ENCODE results near the gene NFIA. TPM values are rescaled to one million over a fixed set of nuclear protein-coding genes. Genes with fewer than 3 reads are reported as not detected.

The NFIA gene
- total RNA-seq, 1 experiment from 2014 or later = 0.35 TPM

GRCh38 chr1:61356016-61356415 is 273.7 kb downstream of the NFIA start:
- Histone ChIP-seq H3T11ph (ENCODE audit: low read length) (no peak overlapping the region), H3K23me2 (ENCODE audit: insufficient read length, low read depth, low read length, poor library complexity, severe bottlenecking) (no peaks in the 10 kb centered on the region), H2BK5ac (ENCODE audit: insufficient read length, low read length) (no peak overlapping the region), H3K14ac (ENCODE audit: insufficient read depth, low read length) (no peak overlapping the region), H3K27me3 (ENCODE audit: insufficient read depth, low read length) (no peaks in the 10 kb centered on the region), H3K4me2 (ENCODE audit: insufficient read depth, insufficient read length, low read length) (no peak overlapping the region), H3K23ac (ENCODE audit: insufficient read length, low read depth, low read length) (no peak overlapping the region), H4K20me1 (ENCODE audit: control insufficient read depth, insufficient read depth, insufficient read length) (no peaks in the 10 kb centered on the region), H3K4ac (ENCODE audit: low read depth, low read length) (no peak overlapping the region), H3K56ac (ENCODE audit: insufficient read length, low read depth, low read length) (no peak overlapping the region), H2BK20ac (ENCODE audit: low read depth, low read length, poor library complexity, severe bottlenecking) (no peak overlapping the region), H3K79me1 (ENCODE audit: insufficient read depth, low read depth, low read length, poor library complexity, severe bottlenecking) (no peaks in the 10 kb centered on the region), H2BK120ac (ENCODE audit: low read depth, low read length, poor library complexity, severe bottlenecking) (no peak overlapping the region), H2AFZ (ENCODE audit: low read length) (no peak overlapping the region), H3K27ac (ENCODE audit: insufficient read length, low read depth, low read length) (no peak overlapping the region), H4K8ac (replicated peaks; ENCODE audit: insufficient read length, low read depth, low read length) (no peak overlapping the region), H3K18ac (ENCODE audit: insufficient read length, low read depth, low read length) (no peak overlapping the region), H3K9ac (ENCODE audit: extremely low read depth, insufficient read length, low read length) (no peak overlapping the region), H2BK12ac (ENCODE audit: insufficient read length, low read depth, low read length) (no peak overlapping the region), H3K9me3 (ENCODE audit: control insufficient read depth, low read depth, low read length) (no peaks in the 10 kb centered on the region), H4K5ac (ENCODE audit: insufficient read length, low read depth, low read length) (no peak overlapping the region), H2AK5ac (ENCODE audit: insufficient read length, low read length) (no peak overlapping the region), H3K79me2 (ENCODE audit: insufficient read depth, low read length) (no peaks in the 10 kb centered on the region), H2BK15ac (ENCODE audit: low read depth, low read length) (no peak overlapping the region), H4K91ac (ENCODE audit: insufficient read length, low read depth, low read length) (no peak overlapping the region), H3K4me1 (ENCODE audit: insufficient read depth, low read length) (peaks cover 6% of the 10 kb centered on the region; the same call in 1 of the 2 replicates)
- peaks cover 26 to 31% of the 10 kb centered on the region in 2 experiments for H3K4me1 Mint-ChIP-seq
- H3K9me3 Mint-ChIP-seq = no peaks in the 10 kb centered on the region
- H3K4me3 Mint-ChIP-seq = no peak overlapping the region
- no peak for TF ChIP-seq CTCF (conservative IDR thresholded peaks at IDR 0.05)
- no peak for DNase-seq
- H3K36me3 Mint-ChIP-seq (ENCODE audit: insufficient read depth in 1 of 3, low read depth in 3 of 3) = no peaks in the 10 kb centered on the region
- no peak overlapping the region for H3K27ac Mint-ChIP-seq
- no peaks in the 10 kb centered on the region; the same call in 1 of the 2 replicates for H3K27me3 Mint-ChIP-seq (ENCODE audit: low read depth)

Measured in H9 (cell line).